Measurements from ENCODE around the gene CDR2L.

The CDR2L gene

DNA sequence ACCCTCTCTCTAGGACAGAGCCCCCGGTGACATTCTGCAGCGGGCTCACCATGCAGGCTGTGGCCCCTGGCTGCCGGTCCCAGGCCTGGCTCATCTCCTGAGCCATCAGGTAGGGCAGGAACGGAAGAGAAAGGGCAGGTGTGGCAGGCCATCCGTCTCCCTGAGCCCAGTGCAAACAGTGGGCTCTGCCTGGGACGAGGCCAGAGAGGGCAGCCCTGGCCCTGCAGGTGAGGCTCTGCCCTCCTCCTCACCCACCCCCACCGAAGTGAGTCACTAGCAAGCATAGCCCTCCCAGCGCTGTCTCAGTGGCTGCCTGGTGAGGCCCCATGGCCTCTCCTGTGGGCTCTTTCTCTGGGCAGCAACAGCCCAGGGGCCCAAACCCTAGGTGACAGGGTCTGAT is 37.2 kb upstream of the CDR2L start:
- no peaks in the 10 kb centered on the region for H3K36me3 ChIP-seq (ENCODE audit: control insufficient read depth, insufficient read depth, low read length)
- H3K4me3 ChIP-seq (ENCODE audit: insufficient read depth, low read depth, low read length, poor library complexity, severe bottlenecking), result no peak overlapping the region
- no peaks in the 10 kb centered on the region for H3K9me3 ChIP-seq (ENCODE audit: control insufficient read depth, low read length)
- no peaks in the 10 kb centered on the region for H3K27me3 ChIP-seq (replicated peaks; ENCODE audit: control insufficient read depth, insufficient read depth, low read length, poor library complexity, severe bottlenecking)
- DNase-seq, result no peak
- no peak overlapping the region for H3K27ac ChIP-seq (ENCODE audit: insufficient read depth, low read length, poor library complexity, severe bottlenecking)
- H3K4me1 ChIP-seq (ENCODE audit: control insufficient read depth, insufficient read depth, low read length, poor library complexity, severe bottlenecking), result no peaks in the 10 kb centered on the region

DNA sequence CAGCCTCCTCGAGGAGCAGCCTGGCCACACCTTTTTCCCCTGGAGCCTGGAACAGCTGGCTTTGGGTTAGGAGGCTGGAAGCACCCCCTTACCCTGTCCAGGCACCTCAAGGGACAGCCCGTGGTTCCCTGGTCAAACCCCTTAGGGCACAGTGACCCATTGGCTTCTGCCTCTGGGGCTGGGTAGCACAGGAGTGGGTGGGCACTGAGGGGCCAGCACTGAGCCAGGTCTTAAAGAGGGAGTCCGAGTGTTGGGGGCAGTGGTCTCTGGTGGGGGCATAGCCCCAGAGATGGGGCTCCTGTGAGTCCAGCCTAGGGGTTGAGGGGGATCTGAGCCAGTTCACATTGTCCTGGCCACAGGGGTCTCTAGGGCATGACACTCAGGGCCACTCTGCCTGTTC is 36.4 kb upstream of the CDR2L start:
- Histone ChIP-seq H3K9me3 (ENCODE audit: control insufficient read depth, low read length) (no peaks in the 10 kb centered on the region), H3K4me1 (ENCODE audit: control insufficient read depth, insufficient read depth, low read length, poor library complexity, severe bottlenecking) (no peaks in the 10 kb centered on the region), H3K4me3 (ENCODE audit: insufficient read depth, low read depth, low read length, poor library complexity, severe bottlenecking) (no peak overlapping the region), H3K27me3 (replicated peaks; ENCODE audit: control insufficient read depth, insufficient read depth, low read length, poor library complexity, severe bottlenecking) (no peaks in the 10 kb centered on the region), H3K36me3 (ENCODE audit: control insufficient read depth, insufficient read depth, low read length) (no peaks in the 10 kb centered on the region), H3K27ac (ENCODE audit: insufficient read depth, low read length, poor library complexity, severe bottlenecking) (no peak overlapping the region)
- DNase-seq, result no peak

GRCh38 chr17:74951680-74952421 is 35.6 kb upstream of the CDR2L start:
- no peak for DNase-seq
- Histone ChIP-seq H3K27ac (ENCODE audit: insufficient read depth, low read length, poor library complexity, severe bottlenecking) (no peak overlapping the region), H3K4me1 (ENCODE audit: control insufficient read depth, insufficient read depth, low read length, poor library complexity, severe bottlenecking) (no peaks in the 10 kb centered on the region), H3K36me3 (ENCODE audit: control insufficient read depth, insufficient read depth, low read length) (no peaks in the 10 kb centered on the region), H3K9me3 (ENCODE audit: control insufficient read depth, low read length) (no peaks in the 10 kb centered on the region), H3K27me3 (replicated peaks; ENCODE audit: control insufficient read depth, insufficient read depth, low read length, poor library complexity, severe bottlenecking) (no peaks in the 10 kb centered on the region), H3K4me3 (ENCODE audit: insufficient read depth, low read depth, low read length, poor library complexity, severe bottlenecking) (no peak overlapping the region)

DNA sequence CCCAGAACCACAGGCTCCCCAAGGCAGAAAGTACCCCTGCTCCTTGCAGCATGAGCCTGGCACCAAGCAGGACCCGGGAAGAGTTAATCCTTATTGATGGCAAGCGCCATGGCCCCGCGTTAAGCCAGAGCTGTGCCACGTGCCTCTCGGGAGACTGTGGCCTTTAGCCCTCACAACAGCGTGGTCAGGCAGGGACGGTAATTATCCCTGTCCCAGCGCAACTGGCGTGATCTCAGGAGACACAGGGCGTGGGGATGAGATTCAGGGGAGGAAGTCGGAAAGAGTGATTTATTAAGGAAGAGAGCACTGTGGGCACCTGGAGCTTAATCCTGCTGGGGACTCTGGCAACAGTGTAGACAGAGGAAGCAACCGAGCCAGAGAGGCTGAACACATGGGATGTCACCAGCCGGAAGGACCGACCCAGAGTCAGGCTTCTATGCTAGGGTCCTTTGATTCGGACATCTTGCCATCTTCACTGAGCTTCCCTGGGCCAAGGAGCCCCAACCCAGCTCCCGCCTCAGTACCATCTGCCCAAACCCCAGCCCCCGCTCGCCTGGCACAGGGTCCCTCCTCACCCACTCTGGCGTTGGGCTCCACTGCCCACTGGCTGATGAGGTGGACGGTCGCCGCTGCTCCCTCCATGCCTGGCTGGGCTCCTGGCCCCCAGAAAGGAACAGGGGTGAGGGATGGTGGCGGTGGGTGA is 34.9 kb upstream of the CDR2L start:
- DNase-seq, result no peak
- no peaks in the 10 kb centered on the region for H3K36me3 ChIP-seq (ENCODE audit: control insufficient read depth, insufficient read depth, low read length)
- no peak overlapping the region for H3K27ac ChIP-seq (ENCODE audit: insufficient read depth, low read length, poor library complexity, severe bottlenecking)
- H3K4me3 ChIP-seq (ENCODE audit: insufficient read depth, low read depth, low read length, poor library complexity, severe bottlenecking), result no peak overlapping the region
- H3K4me1 ChIP-seq (ENCODE audit: control insufficient read depth, insufficient read depth, low read length, poor library complexity, severe bottlenecking), result no peaks in the 10 kb centered on the region
- H3K9me3 ChIP-seq (ENCODE audit: control insufficient read depth, low read length), result no peaks in the 10 kb centered on the region
- no peaks in the 10 kb centered on the region for H3K27me3 ChIP-seq (replicated peaks; ENCODE audit: control insufficient read depth, insufficient read depth, low read length, poor library complexity, severe bottlenecking)

- no peak overlapping the region for H3K4me3 ChIP-seq (ENCODE audit: insufficient read depth, low read depth, low read length, poor library complexity, severe bottlenecking)
Measured at GRCh38 chr17:74953134-74953687, 34.2 kb upstream of the CDR2L start.

DNA sequence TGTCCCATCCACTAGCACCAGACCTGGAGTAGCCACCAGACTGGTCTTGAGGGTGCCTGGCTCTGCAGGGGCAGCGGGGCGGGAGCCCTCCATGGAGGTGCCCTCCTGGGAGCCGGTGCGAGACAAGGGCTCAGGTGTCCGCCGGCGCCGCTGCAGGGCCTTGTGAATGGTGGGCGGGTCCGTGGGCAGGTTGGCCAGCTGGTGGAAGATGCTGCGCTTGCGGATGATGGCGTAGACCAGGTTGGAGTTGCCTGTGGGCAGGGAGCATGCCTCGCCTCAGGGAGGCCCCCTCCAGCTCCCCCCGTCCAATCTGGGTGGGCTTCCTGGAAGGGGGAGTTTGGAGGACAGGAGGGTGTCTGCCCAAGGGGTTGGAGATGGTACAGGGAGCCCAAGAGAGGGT is 33.3 kb upstream of the CDR2L start:
- no peaks in the 10 kb centered on the region for H3K4me1 ChIP-seq (ENCODE audit: control insufficient read depth, insufficient read depth, low read length, poor library complexity, severe bottlenecking)
- no peaks in the 10 kb centered on the region for H3K36me3 ChIP-seq (ENCODE audit: control insufficient read depth, insufficient read depth, low read length)
- H3K27ac ChIP-seq (ENCODE audit: insufficient read depth, low read length, poor library complexity, severe bottlenecking), result no peak overlapping the region
- no peaks in the 10 kb centered on the region for H3K9me3 ChIP-seq (ENCODE audit: control insufficient read depth, low read length)
- DNase-seq, result no peak
- H3K27me3 ChIP-seq (replicated peaks; ENCODE audit: control insufficient read depth, insufficient read depth, low read length, poor library complexity, severe bottlenecking), result no peaks in the 10 kb centered on the region
- no peak overlapping the region for H3K4me3 ChIP-seq (ENCODE audit: insufficient read depth, low read depth, low read length, poor library complexity, severe bottlenecking)

More at GRCh38 chr17:74953134-74953687, 34.2 kb upstream of the CDR2L start:
- H3K36me3 ChIP-seq (ENCODE audit: control insufficient read depth, insufficient read depth, low read length), result no peaks in the 10 kb centered on the region
- no peak for DNase-seq
- no peaks in the 10 kb centered on the region for H3K4me1 ChIP-seq (ENCODE audit: control insufficient read depth, insufficient read depth, low read length, poor library complexity, severe bottlenecking)
- H3K27ac ChIP-seq (ENCODE audit: insufficient read depth, low read length, poor library complexity, severe bottlenecking), result no peak overlapping the region
- no peaks in the 10 kb centered on the region for H3K9me3 ChIP-seq (ENCODE audit: control insufficient read depth, low read length)
- no peaks in the 10 kb centered on the region for H3K27me3 ChIP-seq (replicated peaks; ENCODE audit: control insufficient read depth, insufficient read depth, low read length, poor library complexity, severe bottlenecking)

GRCh38 chr17:74954665-74955421 is 32.6 kb upstream of the CDR2L start:
- no peaks in the 10 kb centered on the region for H3K36me3 ChIP-seq (ENCODE audit: control insufficient read depth, insufficient read depth, low read length)

GRCh38 chr17:74956093-74956492 is 31.3 kb upstream of the CDR2L start:
- Histone ChIP-seq H3K36me3 (ENCODE audit: control insufficient read depth, insufficient read depth, low read length) (no peaks in the 10 kb centered on the region), H3K27ac (ENCODE audit: insufficient read depth, low read length, poor library complexity, severe bottlenecking) (no peak overlapping the region), H3K9me3 (ENCODE audit: control insufficient read depth, low read length) (no peaks in the 10 kb centered on the region), H3K4me1 (ENCODE audit: control insufficient read depth, insufficient read depth, low read length, poor library complexity, severe bottlenecking) (no peaks in the 10 kb centered on the region), H3K27me3 (replicated peaks; ENCODE audit: control insufficient read depth, insufficient read depth, low read length, poor library complexity, severe bottlenecking) (no peaks in the 10 kb centered on the region), H3K4me3 (ENCODE audit: insufficient read depth, low read depth, low read length, poor library complexity, severe bottlenecking) (no peak overlapping the region)
- no peak for DNase-seq

More at GRCh38 chr17:74954665-74955421, 32.6 kb upstream of the CDR2L start:
- no peaks in the 10 kb centered on the region for H3K27me3 ChIP-seq (replicated peaks; ENCODE audit: control insufficient read depth, insufficient read depth, low read length, poor library complexity, severe bottlenecking)
- H3K4me3 ChIP-seq (ENCODE audit: insufficient read depth, low read depth, low read length, poor library complexity, severe bottlenecking), result no peak overlapping the region
- H3K4me1 ChIP-seq (ENCODE audit: control insufficient read depth, insufficient read depth, low read length, poor library complexity, severe bottlenecking), result no peaks in the 10 kb centered on the region
- no peak for DNase-seq
- H3K27ac ChIP-seq (ENCODE audit: insufficient read depth, low read length, poor library complexity, severe bottlenecking), result no peak overlapping the region
- H3K9me3 ChIP-seq (ENCODE audit: control insufficient read depth, low read length), result no peaks in the 10 kb centered on the region

DNA sequence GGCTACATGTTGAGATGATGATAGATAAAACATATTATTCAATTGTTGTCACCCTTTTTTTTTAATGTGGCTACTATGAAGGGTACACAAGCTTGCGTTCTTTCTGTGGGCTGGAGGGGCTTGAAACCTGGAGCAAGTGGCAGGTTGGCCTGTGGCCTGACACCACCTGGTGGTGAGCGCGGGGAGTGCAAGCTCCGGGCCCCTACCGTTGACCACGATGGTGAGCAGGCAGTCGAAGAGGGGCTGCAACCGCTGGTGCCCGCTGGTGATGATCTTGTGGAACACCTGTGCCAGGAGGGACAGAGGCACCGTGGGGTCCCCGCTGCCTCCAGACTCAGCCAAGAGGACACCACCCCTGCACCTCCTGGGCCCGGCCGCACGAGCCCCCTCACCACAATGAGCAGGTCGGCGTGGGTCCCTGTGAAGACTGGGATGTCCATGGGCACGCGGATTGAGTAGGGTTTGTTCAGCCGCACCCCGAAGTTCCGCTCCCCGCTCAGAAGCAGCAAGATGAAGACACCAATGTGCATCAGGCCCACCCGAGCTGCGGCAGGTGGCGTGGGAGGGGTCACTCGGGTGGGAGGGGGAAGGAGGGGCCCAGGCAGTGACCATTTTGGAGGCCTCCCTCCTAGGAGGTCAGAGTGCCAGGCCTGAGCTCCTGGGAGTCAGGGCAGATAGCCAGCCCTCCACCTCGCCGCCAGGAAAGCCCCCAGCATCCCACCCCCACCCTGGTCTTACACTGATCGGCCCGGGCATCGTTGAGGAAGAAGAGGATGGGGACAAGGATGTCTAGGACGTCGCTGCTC is 29.3 kb upstream of the CDR2L start:
- H3K27me3 ChIP-seq (replicated peaks; ENCODE audit: control insufficient read depth, insufficient read depth, low read length, poor library complexity, severe bottlenecking), result no peaks in the 10 kb centered on the region
- H3K4me1 ChIP-seq (ENCODE audit: control insufficient read depth, insufficient read depth, low read length, poor library complexity, severe bottlenecking), result no peaks in the 10 kb centered on the region
- H3K36me3 ChIP-seq (ENCODE audit: control insufficient read depth, insufficient read depth, low read length), result no peaks in the 10 kb centered on the region
- peak; percentile 44 to 62 (median 52) for DNase-seq
- H3K27ac ChIP-seq (ENCODE audit: insufficient read depth, low read length, poor library complexity, severe bottlenecking), result no peak overlapping the region
- no peaks in the 10 kb centered on the region for H3K9me3 ChIP-seq (ENCODE audit: control insufficient read depth, low read length)
- no peak overlapping the region for H3K4me3 ChIP-seq (ENCODE audit: insufficient read depth, low read depth, low read length, poor library complexity, severe bottlenecking)

Measured in effector memory CD4-positive, alpha-beta T cell (primary cell).